Stomach (tissue), 4 donors: ENCODE data around the gene ENOX1.

Experiments
- POLR2A ChIP-seq, 4 donors: fragments of 450-650 bp; IDR thresholded peaks; one replicate each; pipeline ENCODE4 v1.6.1; 2016; ENCODE audit warnings: antibody characterized with exemption in 4 of 4, control low read depth in 2 of 4, mild to moderate bottlenecking in 1 of 4, moderate library complexity in 1 of 4
- TF ChIP-seq, protein P1 (sequence below), 7 experiments: fragments of 450-650 bp in 4 of 7; fragments of 200-600 bp in 3 of 7; sonication (generic) in 3 of 7; IDR thresholded peaks; one replicate each; pipeline ENCODE4 v1.5.1; 2016 to 2019; ENCODE audit warnings: antibody characterized with exemption in 7 of 7, control low read depth in 2 of 7, mild to moderate bottlenecking in 1 of 7

- TF ChIP-seq, protein P1, sequence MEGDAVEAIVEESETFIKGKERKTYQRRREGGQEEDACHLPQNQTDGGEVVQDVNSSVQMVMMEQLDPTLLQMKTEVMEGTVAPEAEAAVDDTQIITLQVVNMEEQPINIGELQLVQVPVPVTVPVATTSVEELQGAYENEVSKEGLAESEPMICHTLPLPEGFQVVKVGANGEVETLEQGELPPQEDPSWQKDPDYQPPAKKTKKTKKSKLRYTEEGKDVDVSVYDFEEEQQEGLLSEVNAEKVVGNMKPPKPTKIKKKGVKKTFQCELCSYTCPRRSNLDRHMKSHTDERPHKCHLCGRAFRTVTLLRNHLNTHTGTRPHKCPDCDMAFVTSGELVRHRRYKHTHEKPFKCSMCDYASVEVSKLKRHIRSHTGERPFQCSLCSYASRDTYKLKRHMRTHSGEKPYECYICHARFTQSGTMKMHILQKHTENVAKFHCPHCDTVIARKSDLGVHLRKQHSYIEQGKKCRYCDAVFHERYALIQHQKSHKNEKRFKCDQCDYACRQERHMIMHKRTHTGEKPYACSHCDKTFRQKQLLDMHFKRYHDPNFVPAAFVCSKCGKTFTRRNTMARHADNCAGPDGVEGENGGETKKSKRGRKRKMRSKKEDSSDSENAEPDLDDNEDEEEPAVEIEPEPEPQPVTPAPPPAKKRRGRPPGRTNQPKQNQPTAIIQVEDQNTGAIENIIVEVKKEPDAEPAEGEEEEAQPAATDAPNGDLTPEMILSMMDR (IDR thresholded peaks at IDR 0.05), result no peak
- TF ChIP-seq POLR2A (IDR thresholded peaks at IDR 0.05), result no peak
Measured at GRCh38 chr13:43797869-43798268, 11.1 kb upstream of the ENOX1 start.
